ENCODE measurements around the gene MLXIPL. TPM values are rescaled to one million over a fixed set of nuclear protein-coding genes. Genes with fewer than 3 reads are reported as not detected.
A peak's percentile ranks its signal among the peaks of the same experiment; 100 is the strongest.

The MLXIPL gene
- total and polyA plus RNA-seq, 2 experiments from 2014 or later = 21.7 to 46.7 TPM

DNA sequence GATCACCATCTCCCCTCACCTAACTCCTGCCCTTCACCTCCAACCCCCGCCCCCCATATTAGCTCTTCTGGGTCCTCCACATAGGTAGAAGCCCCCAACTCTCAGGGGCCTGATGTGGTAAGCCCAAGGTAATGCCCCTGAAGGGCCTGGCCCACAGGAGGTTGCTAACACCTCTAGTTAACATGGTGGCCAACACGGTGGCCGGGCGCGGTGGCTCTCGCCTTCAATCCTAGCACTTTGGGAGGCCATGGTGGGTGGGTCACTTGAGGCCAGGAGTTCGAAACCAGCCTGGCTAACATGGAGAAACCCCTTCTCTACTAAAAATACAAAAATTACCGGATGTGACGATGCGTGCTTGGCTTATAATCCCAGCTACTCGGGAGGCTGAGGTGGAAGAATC is 954 bp upstream of the MLXIPL start:
- DNase-seq (ENCODE audit: low spot score) = no peak
- Histone ChIP-seq H3K4me3 (no peak overlapping the region), H3K4me2 (no peak overlapping the region), H3K9me2 (replicated peaks; ENCODE audit: insufficient read depth) (no peaks in the 10 kb centered on the region), H3K27ac (no peak overlapping the region), H3K27me3 (peaks cover 47% of the 10 kb centered on the region), H2AFZ (no peak overlapping the region), H3K4me1 (ENCODE audit: insufficient read depth) (peaks cover 4% of the 10 kb centered on the region), H3K36me3 (replicated peaks; ENCODE audit: insufficient read depth, low read depth) (no peaks in the 10 kb centered on the region), H3K79me2 (no peaks in the 10 kb centered on the region), H4K20me1 (ENCODE audit: insufficient read depth, poor library complexity, severe bottlenecking) (no peaks in the 10 kb centered on the region), H3K9me3 (ENCODE audit: low read depth) (no peaks in the 10 kb centered on the region)
- 99% methylated on average over 11 of the region's 11 CpGs for WGBS (ENCODE audit: low lambda C conversion rate, missing lambda C conversion rate)
- TF ChIP-seq EZH2phosphoT487 (IDR thresholded peaks at IDR 0.05; ENCODE audit: low read depth, severe bottlenecking, unreplicated experiment) (no peak), CTCF (IDR thresholded peaks at IDR 0.05; ENCODE audit: poor library complexity) (no peak), EZH2 (IDR thresholded peaks at IDR 0.05; ENCODE audit: borderline replicate concordance) (no peak)

DNA sequence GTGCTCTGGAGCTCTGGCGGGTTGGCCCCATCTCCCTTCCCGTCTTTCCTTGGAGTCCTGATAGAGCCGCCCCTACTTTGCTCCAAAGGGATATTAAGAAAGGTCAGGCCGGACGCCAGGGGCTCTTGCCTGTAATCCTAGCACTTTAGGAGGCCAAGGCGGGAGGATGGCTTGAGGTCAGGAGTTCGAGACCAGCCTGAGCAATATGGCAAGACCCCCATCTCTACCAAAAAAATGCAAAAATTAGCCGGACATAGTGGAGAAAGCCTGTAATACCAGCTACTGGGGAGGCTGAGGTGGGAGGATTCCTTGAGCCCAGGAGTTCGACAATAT is 313 bp upstream of the MLXIPL start:
- WGBS (ENCODE audit: low lambda C conversion rate, missing lambda C conversion rate) = 45% methylated on average over 9 of the region's 9 CpGs
- H3K4me2 ChIP-seq = peak overlapping the region; percentile 98
- H3K36me3 ChIP-seq (replicated peaks; ENCODE audit: insufficient read depth, low read depth) = no peaks in the 10 kb centered on the region
- no peak overlapping the region for H3K27ac ChIP-seq
- no peaks in the 10 kb centered on the region for H3K9me2 ChIP-seq (replicated peaks; ENCODE audit: insufficient read depth)
- TF ChIP-seq EZH2 (IDR thresholded peaks at IDR 0.05; ENCODE audit: borderline replicate concordance) (no peak), CTCF (IDR thresholded peaks at IDR 0.05; ENCODE audit: poor library complexity) (no peak), EZH2phosphoT487 (IDR thresholded peaks at IDR 0.05; ENCODE audit: low read depth, severe bottlenecking, unreplicated experiment) (no peak)
- peaks cover 4% of the 10 kb centered on the region for H3K4me1 ChIP-seq (ENCODE audit: insufficient read depth)
- H3K27me3 ChIP-seq = peaks cover 47% of the 10 kb centered on the region
- no peaks in the 10 kb centered on the region for H3K79me2 ChIP-seq
- no peak overlapping the region for H3K4me3 ChIP-seq
- DNase-seq (ENCODE audit: low spot score) = no peak
- no peaks in the 10 kb centered on the region for H3K9me3 ChIP-seq (ENCODE audit: low read depth)
- H4K20me1 ChIP-seq (ENCODE audit: insufficient read depth, poor library complexity, severe bottlenecking) = no peaks in the 10 kb centered on the region
- H2AFZ ChIP-seq = no peak overlapping the region

- Histone ChIP-seq H3K36me3 (replicated peaks; ENCODE audit: insufficient read depth, low read depth) (no peaks in the 10 kb centered on the region), H3K9me3 (ENCODE audit: low read depth) (no peaks in the 10 kb centered on the region), H3K27me3 (peaks cover 40% of the 10 kb centered on the region), H4K20me1 (ENCODE audit: insufficient read depth, poor library complexity, severe bottlenecking) (no peaks in the 10 kb centered on the region), H3K4me3 (peak overlapping the region; percentile 82), H3K27ac (no peak overlapping the region), H3K79me2 (no peaks in the 10 kb centered on the region), H3K4me1 (ENCODE audit: insufficient read depth) (peaks cover 4% of the 10 kb centered on the region), H3K4me2 (peak overlapping the region; percentile 98), H2AFZ (no peak overlapping the region), H3K9me2 (replicated peaks; ENCODE audit: insufficient read depth) (no peaks in the 10 kb centered on the region)
- 4% methylated on average over 42 of the region's 58 CpGs for WGBS (ENCODE audit: low lambda C conversion rate, missing lambda C conversion rate)
- TF ChIP-seq EZH2 (IDR thresholded peaks at IDR 0.05; ENCODE audit: borderline replicate concordance) (peak; percentile 85), CTCF (IDR thresholded peaks at IDR 0.05; ENCODE audit: poor library complexity) (no peak)
- DNase-seq (ENCODE audit: low spot score) = peak; percentile 57
Measured at GRCh38 chr7:73622909-73623797, 1.2 kb downstream of the MLXIPL start.
